Activated CD8-positive, alpha-beta memory T cell treated with anti-CD3 and anti-CD28 coated beads, Interleukin-2, amount 50 U/mL, for 24 hours (primary cell): ENCODE data around the gene CASP10.
"Not testable (repeated sequence)": the region's sequence is repeated elsewhere in the genome, so short reads cannot be mapped to it uniquely, and the experiment has no call there.

Source experiments
- DNase-seq: peaks from one replicate; pipeline ENCODE4 v3.0.0-alpha.2; 2020; ENCODE audit errors: extremely low read depth

Gene CASP10

GRCh38 chr2:201233192-201233811, 50.4 kb downstream of the CASP10 start:
- peak; percentile 63 for DNase-seq

GRCh38 chr2:201233812-201234662, 51.1 kb downstream of the CASP10 start:
- DNase-seq, result no peak

DNA sequence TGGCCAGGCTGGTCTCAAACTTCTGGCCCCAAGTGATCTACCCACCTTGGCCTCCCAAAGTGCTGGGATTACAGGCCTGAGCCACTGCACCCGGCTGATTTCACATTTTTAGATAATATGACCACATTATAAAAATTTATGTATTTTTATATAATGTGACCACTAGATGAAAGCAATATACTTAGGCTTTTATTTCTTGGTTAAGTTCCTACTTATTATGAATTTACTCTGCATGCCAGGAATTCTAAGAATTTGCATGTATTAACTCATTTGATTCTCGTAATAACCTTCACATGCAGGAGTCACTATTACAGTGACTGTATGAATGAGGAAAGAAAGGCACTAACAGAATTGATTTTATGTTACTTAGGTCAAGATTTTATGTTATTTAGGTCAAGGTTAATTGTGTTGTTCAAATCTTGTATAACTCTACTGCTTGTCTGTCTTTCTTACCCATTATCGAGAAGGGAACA, 51.8 kb downstream of the CASP10 start:
- no peak for DNase-seq

GRCh38 chr2:201235860-201236811, 53.2 kb downstream of the CASP10 start:
- no peak for DNase-seq

DNA sequence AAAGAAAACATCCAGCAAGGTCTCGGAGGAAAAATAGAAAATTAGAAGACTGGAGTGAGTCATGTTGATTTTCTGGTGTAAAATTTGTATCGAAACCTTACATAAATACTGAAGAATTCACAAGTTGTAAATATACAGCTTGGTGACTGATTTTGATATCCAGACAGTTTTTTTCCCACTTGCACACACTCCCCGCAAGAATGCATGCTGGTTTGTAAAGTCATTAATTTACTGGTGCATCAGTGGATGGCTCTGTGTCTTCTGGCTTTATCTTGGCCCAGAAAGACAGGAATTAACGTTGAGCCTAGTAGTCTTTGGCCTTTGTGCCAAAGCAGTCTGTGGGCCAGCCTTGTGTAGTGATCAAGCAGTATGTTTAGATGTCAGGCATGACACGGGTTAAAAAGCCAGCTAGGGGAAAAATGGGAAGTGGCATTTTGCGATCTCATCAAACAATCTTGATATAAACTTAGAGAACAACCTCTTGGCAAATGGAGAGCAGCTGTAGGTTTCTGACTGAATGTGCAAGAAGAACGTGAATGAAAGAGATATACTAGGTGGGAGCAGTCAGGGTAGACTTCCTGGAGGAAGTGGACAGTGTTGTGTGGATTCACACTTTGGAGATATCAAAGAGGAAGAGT, 54.7 kb downstream of the CASP10 start:
- DNase-seq, result no peak

- DNase-seq, result not testable (repeated sequence)
Observed at GRCh38 chr2:201239167-201239935, 56.4 kb downstream of the CASP10 start.

DNA sequence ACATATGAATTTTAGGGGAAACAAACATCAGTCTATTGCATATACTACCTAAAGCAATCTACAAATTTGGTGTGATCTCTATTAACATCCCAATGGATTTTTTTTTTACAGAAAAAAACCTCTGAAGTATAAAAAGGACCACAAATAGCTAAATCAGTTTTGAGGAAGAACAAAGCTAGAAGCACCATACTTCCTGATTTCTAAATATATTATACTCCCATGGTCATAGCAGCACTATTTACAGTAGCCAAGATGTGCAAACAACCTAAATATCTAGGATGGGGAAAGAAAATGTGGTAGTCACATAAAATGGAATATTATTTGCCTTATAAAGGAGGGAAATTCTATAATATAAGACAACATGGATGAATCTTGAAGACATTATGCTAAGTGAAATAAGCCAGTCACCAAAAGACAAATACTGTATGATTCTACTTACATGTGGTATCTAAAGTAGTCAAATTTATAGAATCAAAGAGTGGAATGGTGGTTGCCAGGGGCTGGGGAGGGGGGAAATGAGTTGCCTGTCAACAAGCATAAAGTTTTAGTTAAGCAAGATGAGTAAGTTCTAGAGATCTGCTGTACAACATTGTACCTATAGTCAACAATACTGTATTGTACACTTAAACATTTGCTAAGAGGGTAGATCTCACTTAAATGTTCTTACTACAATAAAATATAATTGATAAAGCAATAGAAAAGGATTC, 59.8 kb downstream of the CASP10 start:
- DNase-seq, result no peak

GRCh38 chr2:201244829-201245228, 61.9 kb downstream of the CASP10 start:
- no peak for DNase-seq

GRCh38 chr2:201246280-201246679, 63.3 kb downstream of the CASP10 start:
- no peak for DNase-seq

DNA sequence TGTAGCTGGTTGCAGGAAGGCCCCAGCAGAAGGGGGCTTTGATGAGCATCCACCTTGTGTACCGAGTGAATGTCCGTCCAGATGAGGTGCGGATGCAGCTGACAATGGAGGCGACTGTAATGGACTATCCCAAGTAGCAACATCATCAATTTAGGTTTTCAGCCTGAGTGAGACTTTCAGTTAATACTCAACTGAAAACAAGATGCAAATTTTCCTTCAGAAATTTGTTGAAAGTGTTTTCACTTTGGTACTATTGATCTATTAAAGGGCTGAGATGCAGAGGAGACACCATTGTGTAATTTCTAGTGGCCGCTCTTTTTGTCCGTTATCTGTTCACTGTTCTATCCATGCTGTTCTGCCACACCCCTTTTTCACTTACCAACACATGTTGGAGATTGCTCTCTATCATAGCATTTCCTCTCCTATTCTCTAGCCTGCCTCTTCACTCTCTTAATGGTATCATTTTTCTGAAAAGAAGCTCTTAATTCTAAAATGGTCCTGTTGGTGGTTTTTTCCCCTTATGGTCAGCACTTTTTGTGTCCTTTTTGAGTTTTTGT, 65.4 kb downstream of the CASP10 start:
- no peak for DNase-seq

DNA sequence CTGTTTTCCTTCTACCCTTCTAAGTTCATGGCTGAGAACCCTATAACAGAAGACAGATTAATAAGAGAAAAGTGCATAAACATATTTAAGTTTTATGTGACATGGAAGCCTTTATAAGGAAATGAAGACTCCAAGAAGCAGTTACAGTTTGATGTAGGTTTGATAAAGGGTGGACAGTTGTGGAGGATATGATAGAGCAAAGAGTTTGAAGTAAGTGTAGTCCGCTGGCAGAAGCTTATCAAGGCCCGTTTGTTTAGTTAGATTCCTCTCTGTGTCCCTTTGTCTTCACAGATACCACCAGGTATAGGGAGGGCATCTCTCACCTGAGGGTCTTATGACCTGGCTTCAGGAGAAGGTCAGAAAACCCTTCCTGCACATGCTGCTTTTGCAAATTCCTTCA, 66.9 kb downstream of the CASP10 start:
- no peak for DNase-seq

DNA sequence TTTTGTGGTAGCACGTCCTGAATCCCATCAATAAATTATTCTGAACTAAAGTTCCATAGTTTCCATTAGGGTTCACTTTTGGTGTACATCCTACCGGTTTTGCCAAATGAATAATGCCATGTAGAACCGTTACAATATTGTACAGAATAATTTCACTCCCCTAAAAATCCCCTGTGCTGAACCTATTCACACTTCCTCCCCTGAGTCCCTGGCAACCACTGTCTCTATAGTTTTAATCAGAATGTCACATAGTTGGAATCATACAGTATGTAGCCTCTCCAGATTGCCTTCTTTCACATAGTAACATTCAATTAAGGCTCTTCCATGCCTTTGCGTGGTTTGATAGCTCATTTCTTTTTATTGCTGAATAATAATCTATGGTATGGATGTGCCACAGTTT, 67.8 kb downstream of the CASP10 start:
- no peak for DNase-seq

GRCh38 chr2:201254081-201254730, 71.3 kb downstream of the CASP10 start:
- DNase-seq, result no peak

DNA sequence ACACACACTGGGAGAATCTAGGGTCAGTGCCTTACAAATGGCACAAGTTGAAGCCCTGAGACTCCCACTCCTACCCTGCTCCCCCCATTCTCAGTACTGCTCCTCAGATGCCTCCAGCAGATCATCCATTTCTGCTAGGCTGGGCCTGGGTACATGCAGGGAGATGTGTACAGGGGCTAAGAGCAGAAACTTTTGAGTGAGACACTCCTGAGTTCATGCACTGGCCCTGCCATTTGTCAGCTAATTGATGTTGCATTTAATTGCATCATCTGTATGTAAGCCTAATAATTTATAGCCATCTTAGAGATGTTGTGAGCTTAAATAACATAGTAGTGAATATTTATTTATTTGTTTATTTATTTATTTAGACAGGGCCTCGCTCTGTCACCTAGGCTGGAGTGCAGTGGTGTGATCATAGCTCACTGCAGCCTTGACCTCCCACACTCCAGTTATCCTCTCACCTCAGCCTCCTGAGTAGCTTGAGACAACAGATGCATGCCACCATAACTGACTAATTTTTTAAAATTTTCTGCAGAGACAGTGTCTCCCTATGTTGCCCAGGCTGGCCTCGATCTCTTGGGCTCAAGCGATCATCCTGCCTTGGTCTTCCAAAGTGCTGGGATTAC, 72.6 kb downstream of the CASP10 start:
- DNase-seq, result no peak

GRCh38 chr2:201256082-201256481, 73.1 kb downstream of the CASP10 start:
- no peak for DNase-seq

DNA sequence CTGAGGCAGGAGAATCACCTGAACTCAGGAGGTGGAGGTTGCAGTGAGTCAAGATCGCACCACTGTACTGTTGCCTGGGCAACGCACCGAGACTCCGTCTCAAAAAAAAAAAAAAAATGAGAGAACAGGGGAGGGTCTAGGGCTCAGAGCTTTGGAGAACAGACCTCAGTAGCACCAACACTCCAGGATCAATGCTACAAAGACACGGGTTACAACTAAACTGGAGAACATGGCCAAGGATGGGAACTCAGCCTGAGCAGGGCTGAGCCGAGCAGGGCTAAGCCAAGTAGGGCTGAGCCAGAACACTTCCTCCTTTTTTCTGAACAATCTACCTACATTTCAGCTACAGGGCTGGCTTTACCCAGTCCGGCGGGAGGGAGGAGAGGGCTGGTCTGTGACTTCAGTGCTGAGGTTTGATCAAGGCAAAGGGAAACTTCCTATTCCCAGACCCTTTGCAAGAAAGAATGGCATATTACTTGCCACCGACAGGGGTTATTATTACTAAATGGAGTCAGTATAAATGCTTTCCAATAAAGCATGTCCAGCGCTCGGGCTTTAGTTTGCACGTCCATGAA, 74.5 kb downstream of the CASP10 start:
- no peak for DNase-seq

GRCh38 chr2:201257956-201258665, 75.2 kb downstream of the CASP10 start:
- DNase-seq, result peak; percentile 80
